H9 (cell line): ENCODE measurements around the gene SNED1. TPM values are rescaled to one million over a fixed set of nuclear protein-coding genes. Genes with fewer than 3 reads are reported as not detected.

Source experiments
- DNase-seq: peaks from one replicate; pipeline ENCODE4 v3.0.0-alpha.2; 2017
- H2AFZ ChIP-seq: one replicate; pipeline ENCODE4 v1.6.1; 2013; ENCODE audit warnings: mild to moderate bottlenecking, low read length, control low read depth, moderate library complexity
- H2AK5ac ChIP-seq: 2 replicates; pipeline ENCODE4 v1.6.1; 2013; ENCODE audit warnings: low read length, control low read depth, mixed read lengths; ENCODE audit not compliant: insufficient read length
- H2BK120ac ChIP-seq: one replicate; pipeline ENCODE4 v1.6.1; 2013; ENCODE audit warnings: low read depth, mild to moderate bottlenecking, low read length, control low read depth, inconsistent platforms; ENCODE audit not compliant: poor library complexity, severe bottlenecking
- H2BK12ac ChIP-seq: 2 replicates; pipeline ENCODE4 v1.6.1; 2013; ENCODE audit warnings: low read length, control low read depth, mixed read lengths, low read depth; ENCODE audit not compliant: insufficient read length
- H2BK15ac ChIP-seq: 2 replicates; pipeline ENCODE4 v1.6.1; 2013; ENCODE audit warnings: low read depth, low read length, control low read depth
- H2BK20ac ChIP-seq: one replicate; pipeline ENCODE4 v1.6.1; 2013; ENCODE audit warnings: low read depth, mild to moderate bottlenecking, low read length, control low read depth, inconsistent platforms; ENCODE audit not compliant: poor library complexity, severe bottlenecking
- H2BK5ac ChIP-seq: 2 replicates; pipeline ENCODE4 v1.6.1; 2013; ENCODE audit warnings: low read length, control low read depth, mixed read lengths; ENCODE audit not compliant: insufficient read length
- H3K14ac ChIP-seq: 2 replicates; pipeline ENCODE4 v1.6.1; 2013; ENCODE audit warnings: low read length, control low read depth; ENCODE audit not compliant: insufficient read depth
- H3K18ac ChIP-seq: 2 replicates; pipeline ENCODE4 v1.6.1; 2013; ENCODE audit warnings: low read depth, mild to moderate bottlenecking, mixed read lengths, low read length, control low read depth; ENCODE audit not compliant: insufficient read length
- H3K23ac ChIP-seq: 2 replicates; pipeline ENCODE4 v1.6.1; 2013; ENCODE audit warnings: low read length, control low read depth, mixed read lengths, low read depth; ENCODE audit not compliant: insufficient read length
- H3K23me2 ChIP-seq: 2 replicates; pipeline ENCODE4 v1.6.1; 2013; ENCODE audit warnings: low read depth, mild to moderate bottlenecking, mixed read lengths, low read length, control low read depth; ENCODE audit not compliant: insufficient read length, poor library complexity, severe bottlenecking
- H3K27ac ChIP-seq: 2 replicates; pipeline ENCODE4 v1.5.1; 2013; ENCODE audit warnings: low read length, control low read depth, mixed read lengths, low read depth; ENCODE audit not compliant: insufficient read length
- H3K27me3 ChIP-seq: 2 replicates; pipeline ENCODE4 v1.6.1; 2013; ENCODE audit warnings: low read length, control low read depth, inconsistent platforms; ENCODE audit not compliant: insufficient read depth
- H3K4ac ChIP-seq: 2 replicates; pipeline ENCODE4 v1.6.1; 2013; ENCODE audit warnings: low read depth, mild to moderate bottlenecking, control low read depth, inconsistent platforms, low read length, moderate library complexity
- H3K4me1 ChIP-seq: 2 replicates; pipeline ENCODE4 v1.6.1; 2013; ENCODE audit warnings: low read length, control low read depth, inconsistent platforms; ENCODE audit not compliant: insufficient read depth
- H3K4me2 ChIP-seq: 2 replicates; pipeline ENCODE4 v1.6.1; 2013; ENCODE audit warnings: low read length, control low read depth, mixed read lengths; ENCODE audit not compliant: insufficient read length, insufficient read depth
- H3K56ac ChIP-seq: 2 replicates; pipeline ENCODE4 v1.6.1; 2013; ENCODE audit warnings: low read depth, mild to moderate bottlenecking, mixed read lengths, low read length, control low read depth; ENCODE audit not compliant: insufficient read length
- H3K79me1 ChIP-seq: 2 replicates; pipeline ENCODE4 v1.6.1; 2013; ENCODE audit warnings: low read depth, mild to moderate bottlenecking, moderate library complexity, low read length, control low read depth, inconsistent platforms; ENCODE audit not compliant: insufficient read depth, poor library complexity, severe bottlenecking
- H3K79me2 ChIP-seq: 2 replicates; pipeline ENCODE4 v1.6.1; 2013; ENCODE audit warnings: low read length, control low read depth, inconsistent platforms; ENCODE audit not compliant: insufficient read depth
- H3K9ac ChIP-seq: 2 replicates; pipeline ENCODE4 v1.6.1; 2013; ENCODE audit warnings: low read length, control low read depth, mixed read lengths; ENCODE audit not compliant: insufficient read length; ENCODE audit errors: extremely low read depth
- H3K9me3 ChIP-seq: one replicate; pipeline ENCODE4 v1.6.1; 2013; ENCODE audit warnings: low read depth, low read length, inconsistent platforms; ENCODE audit not compliant: control insufficient read depth
- H3T11ph ChIP-seq: one replicate; pipeline ENCODE4 v1.6.1; 2013; ENCODE audit warnings: mild to moderate bottlenecking, low read length, control low read depth, inconsistent platforms
- H4K20me1 ChIP-seq: one replicate; pipeline ENCODE4 v1.6.1; 2013; ENCODE audit not compliant: control insufficient read depth, insufficient read length, insufficient read depth
- H4K5ac ChIP-seq: 2 replicates; pipeline ENCODE4 v1.6.1; 2013; ENCODE audit warnings: low read depth, mild to moderate bottlenecking, mixed read lengths, low read length, control low read depth; ENCODE audit not compliant: insufficient read length
- H4K8ac ChIP-seq: replicated peaks from 2 replicates; pipeline ENCODE4 v1.6.1; 2013; ENCODE audit warnings: low read length, control low read depth, mixed read lengths, low read depth; ENCODE audit not compliant: insufficient read length
- H4K91ac ChIP-seq: 2 replicates; pipeline ENCODE4 v1.6.1; 2013; ENCODE audit warnings: low read depth, mild to moderate bottlenecking, moderate library complexity, mixed read lengths, low read length, control low read depth; ENCODE audit not compliant: insufficient read length
- H3K27ac Mint-ChIP-seq, 3 experiments: 2 replicates in 2 of 3; 3 replicates in 1 of 3; pipeline ENCODE4 v1.8.0; 2020 to 2021; ENCODE audit warnings: mixed read lengths in 3 of 3, mild to moderate bottlenecking in 1 of 3, moderate library complexity in 1 of 3
- H3K27me3 Mint-ChIP-seq: 2 replicates; pipeline ENCODE4 v1.8.0; 2021; ENCODE audit warnings: low read depth, mild to moderate bottlenecking, moderate library complexity, mixed read lengths
- H3K36me3 Mint-ChIP-seq, 3 experiments: 2 replicates in 2 of 3; 3 replicates in 1 of 3; pipeline ENCODE4 v1.8.0; 2020 to 2021; ENCODE audit warnings: low read depth in 3 of 3, mixed read lengths in 3 of 3; ENCODE audit not compliant: insufficient read depth in 1 of 3
- H3K4me1 Mint-ChIP-seq, 2 experiments: 2 replicates each; pipeline ENCODE4 v1.8.0; 2020; ENCODE audit warnings: mixed read lengths in 2 of 2
- H3K4me3 Mint-ChIP-seq, 2 experiments: 2 replicates in 1 of 2; 3 replicates in 1 of 2; pipeline ENCODE4 v1.8.0; 2020 to 2021; ENCODE audit warnings: mild to moderate bottlenecking in 2 of 2, mixed read lengths in 2 of 2, moderate library complexity in 1 of 2
- H3K9me3 Mint-ChIP-seq, 2 experiments: 2 replicates in 1 of 2; 3 replicates in 1 of 2; pipeline ENCODE4 v1.8.0; 2020; ENCODE audit warnings: mild to moderate bottlenecking in 2 of 2, mixed read lengths in 2 of 2, moderate library complexity in 1 of 2
- WGBS: extraction: QIAGEN DNeasy Blood & Tissue Kit; methylation state at CpG from one replicate; pipeline ENCODE4 v1.1.7; 2013; ENCODE audit warnings: missing lambda C conversion rate, low lambda C conversion rate, mixed read lengths; ENCODE audit not compliant: insufficient read length; ENCODE audit errors: extremely low coverage; 5-methylcytosine and 5-hydroxymethylcytosine counted together
- total RNA-seq: library from RNA; stranded (reverse); gene quantifications from 2 replicates; pipeline ENCODE4 v1.2.1, GENCODE V29; 2021
- TF ChIP-seq, protein P1 (sequence below): fragments of 200-600 bp; sonication (generic); conservative IDR thresholded peaks from 3 replicates; pipeline ENCODE4 v1.8.0; 2021; ENCODE audit warnings: antibody characterized with exemption, mild to moderate bottlenecking

SNED1 gene
- total RNA-seq, 1 experiment from 2014 or later = 2.5 TPM

- Histone ChIP-seq H3T11ph (no peak overlapping the region), H2BK20ac (no peak overlapping the region), H2AK5ac (no peak overlapping the region), H2AFZ (no peak overlapping the region), H3K14ac (no peak overlapping the region), H3K56ac (no peak overlapping the region), H3K79me2 (no peaks in the 10 kb centered on the region), H3K23ac (no peak overlapping the region), H3K27ac (no peak overlapping the region), H2BK12ac (no peak overlapping the region), H4K91ac (no peak overlapping the region), H3K4me1 (no peaks in the 10 kb centered on the region), H4K20me1 (no peaks in the 10 kb centered on the region), H3K9ac (no peak overlapping the region), H3K23me2 (no peaks in the 10 kb centered on the region), H4K5ac (no peak overlapping the region), H3K27me3 (no peaks in the 10 kb centered on the region), H3K4me2 (no peak overlapping the region), H2BK120ac (no peak overlapping the region), H4K8ac (no peak overlapping the region), H3K9me3 (no peaks in the 10 kb centered on the region), H3K18ac (no peak overlapping the region), H2BK15ac (no peak overlapping the region), H2BK5ac (no peak overlapping the region), H3K79me1 (no peaks in the 10 kb centered on the region), H3K4ac (no peak overlapping the region)
- Mint-ChIP-seq H3K27ac (no peak overlapping the region), H3K4me3 (no peak overlapping the region), H3K9me3 (no peaks in the 10 kb centered on the region), H3K4me1 (peaks cover 0 to 7% of the 10 kb centered on the region in 2 experiments; a peak in 3 of 4 replicates), H3K36me3 (no peaks in the 10 kb centered on the region), H3K27me3 (no peaks in the 10 kb centered on the region; the same call in 1 of the 2 replicates)
- TF ChIP-seq, protein P1, sequence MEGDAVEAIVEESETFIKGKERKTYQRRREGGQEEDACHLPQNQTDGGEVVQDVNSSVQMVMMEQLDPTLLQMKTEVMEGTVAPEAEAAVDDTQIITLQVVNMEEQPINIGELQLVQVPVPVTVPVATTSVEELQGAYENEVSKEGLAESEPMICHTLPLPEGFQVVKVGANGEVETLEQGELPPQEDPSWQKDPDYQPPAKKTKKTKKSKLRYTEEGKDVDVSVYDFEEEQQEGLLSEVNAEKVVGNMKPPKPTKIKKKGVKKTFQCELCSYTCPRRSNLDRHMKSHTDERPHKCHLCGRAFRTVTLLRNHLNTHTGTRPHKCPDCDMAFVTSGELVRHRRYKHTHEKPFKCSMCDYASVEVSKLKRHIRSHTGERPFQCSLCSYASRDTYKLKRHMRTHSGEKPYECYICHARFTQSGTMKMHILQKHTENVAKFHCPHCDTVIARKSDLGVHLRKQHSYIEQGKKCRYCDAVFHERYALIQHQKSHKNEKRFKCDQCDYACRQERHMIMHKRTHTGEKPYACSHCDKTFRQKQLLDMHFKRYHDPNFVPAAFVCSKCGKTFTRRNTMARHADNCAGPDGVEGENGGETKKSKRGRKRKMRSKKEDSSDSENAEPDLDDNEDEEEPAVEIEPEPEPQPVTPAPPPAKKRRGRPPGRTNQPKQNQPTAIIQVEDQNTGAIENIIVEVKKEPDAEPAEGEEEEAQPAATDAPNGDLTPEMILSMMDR = peak; percentile 21; the same call in 2 of the 3 replicates
- DNase-seq = peak; percentile 71
- WGBS = no CpG with 5 or more reads among the region's 15 CpGs
These were observed 68.5 kb downstream of the SNED1 start for GRCh38 chr2:241066893-241067341.
